Fibroblast of lung (primary cell): Measurements from ENCODE around the gene NMRAL1. TPM values are rescaled to one million over a fixed set of nuclear protein-coding genes. Genes with fewer than 3 reads are reported as not detected.

Experiments
- DNase-seq, 2 donors: peaks; one replicate each; pipeline versions ENCODE4 v3.0.0 to v3.0.0-alpha.2; 2010; ENCODE audit warnings: low read depth in 2 of 2
- H2AFZ ChIP-seq: 2 replicates; pipeline ENCODE4 v1.5.1; 2012; ENCODE audit warnings: low read length, control low read depth, inconsistent platforms
- H3K27ac ChIP-seq: 2 replicates; pipeline ENCODE4 v1.5.1; 2011; ENCODE audit warnings: low read length, control low read depth; ENCODE audit not compliant: insufficient read depth
- H3K27me3 ChIP-seq: 2 replicates; pipeline ENCODE4 v1.5.1; 2011; ENCODE audit warnings: mild to moderate bottlenecking, low read length; ENCODE audit not compliant: control insufficient read depth, insufficient read depth
- H3K36me3 ChIP-seq: 2 replicates; pipeline ENCODE4 v1.5.1; 2011; ENCODE audit warnings: low read length; ENCODE audit not compliant: control insufficient read depth, insufficient read depth
- H3K4me1 ChIP-seq: 2 replicates; pipeline ENCODE4 v1.5.1; 2011; ENCODE audit warnings: low read length; ENCODE audit not compliant: control insufficient read depth, insufficient read depth; ENCODE audit errors: extremely low read depth
- H3K4me2 ChIP-seq: 2 replicates; pipeline ENCODE4 v1.5.1; 2011; ENCODE audit warnings: low read length, control low read depth; ENCODE audit not compliant: insufficient read depth; ENCODE audit errors: extremely low read depth
- H3K4me3 ChIP-seq, 4 experiments: fragments of 200-600 bp in 1 of 4; sonication (generic) in 1 of 4; replicated peaks in 1 of 4; 2 replicates each; pipeline ENCODE4 v1.5.1; 2011 to 2016; ENCODE audit warnings: low read length in 4 of 4, low read depth in 3 of 4, mild to moderate bottlenecking in 3 of 4, control low read depth in 2 of 4, inconsistent platforms in 1 of 4, mixed read lengths in 1 of 4; ENCODE audit not compliant: insufficient read depth in 1 of 4; ENCODE audit errors: control extremely low read depth in 1 of 4
- H3K79me2 ChIP-seq: 2 replicates; pipeline ENCODE4 v1.5.1; 2012; ENCODE audit warnings: mild to moderate bottlenecking, low read length, inconsistent platforms; ENCODE audit not compliant: control insufficient read depth, insufficient read depth
- H3K9ac ChIP-seq: 2 replicates; pipeline ENCODE4 v1.5.1; 2011; ENCODE audit warnings: mild to moderate bottlenecking, low read length, control low read depth; ENCODE audit not compliant: insufficient read depth
- H3K9me3 ChIP-seq: 2 replicates; pipeline ENCODE4 v1.5.1; 2012; ENCODE audit warnings: low read depth, low read length; ENCODE audit not compliant: control insufficient read depth, insufficient read depth
- H4K20me1 ChIP-seq: 2 replicates; pipeline ENCODE4 v1.5.1; 2011; ENCODE audit warnings: low read length; ENCODE audit not compliant: control insufficient read depth, insufficient read depth; ENCODE audit errors: extremely low read depth
- EZH2 ChIP-seq: IDR thresholded peaks from 2 replicates; pipeline ENCODE4 v1.5.1; 2012; ENCODE audit warnings: low read length, control low read depth, mild to moderate bottlenecking; ENCODE audit errors: missing control alignments
- polyA minus RNA-seq: library from RNA; depleted of rRNA, polyadenylated mRNA; stranded (reverse); fragments of >200 nt; gene quantifications from 2 replicates; pipeline ENCODE4 v1.2.3, GENCODE V29; 2011; ENCODE audit warnings: low replicate concordance
- polyA plus RNA-seq, 2 donors: library from polyadenylated mRNA; depleted of rRNA in 1 of 2; stranded (reverse) in 1 of 2; unstranded in 1 of 2; fragments of >200 nt; gene quantifications; 2 replicates each; pipeline ENCODE4 v1.2.1, GENCODE V29; 2011 to 2012; ENCODE audit warnings: missing spikeins in 1 of 2
- total RNA-seq: library from RNA; depleted of rRNA; stranded (reverse); fragments of >200 nt; gene quantifications from 2 replicates; pipeline ENCODE4 v1.2.1, GENCODE V29; 2014
- TF ChIP-seq, protein P1 (sequence below), 2 donors: IDR thresholded peaks in 1 of 2; conservative IDR thresholded peaks in 1 of 2; 1 replicate in 1 of 2; 2 replicates in 1 of 2; pipeline ENCODE4 v1.5.1; 2011 to 2012; ENCODE audit warnings: low read length in 2 of 2, control low read depth in 1 of 2, inconsistent platforms in 1 of 2, low read depth in 1 of 2, mild to moderate bottlenecking in 1 of 2

The NMRAL1 gene
- total RNA-seq (71.7 and 73.5 TPM in 2 replicates), polyA plus RNA-seq (33.6 and 42.0 TPM in 2 replicates), polyA minus RNA-seq (59.8 and 96.4 TPM in 2 replicates)
- polyA plus RNA-seq (2012) = 39.4 and 49.0 TPM in 2 replicates

DNA sequence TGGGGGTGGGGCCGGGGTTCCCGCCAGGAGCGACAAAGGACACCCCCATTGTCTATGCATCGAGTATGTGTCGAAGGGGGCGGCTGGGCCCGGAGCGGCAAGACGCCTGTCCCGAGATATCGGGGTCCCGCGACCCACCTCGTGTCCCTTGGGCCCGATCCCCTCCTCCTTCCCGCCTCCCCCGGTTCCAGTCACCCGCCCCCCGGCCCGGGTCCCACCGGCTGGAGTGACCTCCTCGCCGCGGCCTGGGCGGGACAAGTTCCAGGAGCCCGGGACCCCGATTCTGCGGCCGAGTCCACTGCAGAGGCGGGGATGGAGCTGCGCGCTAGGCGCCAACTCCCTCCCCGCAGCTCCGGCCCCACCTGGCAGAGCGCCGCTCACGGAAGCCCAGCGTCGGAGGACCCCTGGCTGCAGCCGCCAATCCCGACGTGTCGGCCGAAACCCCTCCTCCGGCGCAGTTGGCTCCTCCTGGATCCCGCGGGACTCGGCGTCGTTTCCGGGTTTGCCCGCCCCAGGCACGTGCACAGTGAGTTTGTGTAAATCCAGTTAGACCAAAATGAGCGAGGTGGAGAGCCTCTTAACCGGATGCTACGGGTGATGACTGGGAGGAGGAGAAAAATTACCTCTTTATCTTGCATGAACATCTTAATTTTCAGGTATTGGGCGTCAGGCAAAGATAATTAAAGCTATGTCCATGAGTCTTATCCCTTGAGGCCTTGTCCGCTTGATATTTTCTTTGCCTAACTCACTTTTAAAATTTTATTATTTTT, at the start of gene NMRAL1:
TSS of gene NMRAL1 (minus strand) at position 434 of the 770 bp plus-strand sequence. CDS start 493 bp downstream, outside the sequence.
- Histone ChIP-seq H3K4me2 (peak within 1 kb of the TSS; percentile 69), H2AFZ (peak within 1 kb of the TSS; percentile 75), H3K27me3 (no peaks in the 10 kb centered on the region), H3K79me2 (peaks cover 17% of the 10 kb centered on the region), H3K9me3 (no peaks in the 10 kb centered on the region), H3K4me1 (peaks cover 2% of the 10 kb centered on the region), H3K9ac (peak within 1 kb of the TSS; percentile 65), H3K36me3 (no peaks in the 10 kb centered on the region), H3K27ac (peak within 1 kb of the TSS; percentile 39), H4K20me1 (no peaks in the 10 kb centered on the region), H3K4me3 (peak within 1 kb of the TSS; percentile 54 to 78 (median 66))
- no peak for TF ChIP-seq EZH2
- TF ChIP-seq, protein P1, sequence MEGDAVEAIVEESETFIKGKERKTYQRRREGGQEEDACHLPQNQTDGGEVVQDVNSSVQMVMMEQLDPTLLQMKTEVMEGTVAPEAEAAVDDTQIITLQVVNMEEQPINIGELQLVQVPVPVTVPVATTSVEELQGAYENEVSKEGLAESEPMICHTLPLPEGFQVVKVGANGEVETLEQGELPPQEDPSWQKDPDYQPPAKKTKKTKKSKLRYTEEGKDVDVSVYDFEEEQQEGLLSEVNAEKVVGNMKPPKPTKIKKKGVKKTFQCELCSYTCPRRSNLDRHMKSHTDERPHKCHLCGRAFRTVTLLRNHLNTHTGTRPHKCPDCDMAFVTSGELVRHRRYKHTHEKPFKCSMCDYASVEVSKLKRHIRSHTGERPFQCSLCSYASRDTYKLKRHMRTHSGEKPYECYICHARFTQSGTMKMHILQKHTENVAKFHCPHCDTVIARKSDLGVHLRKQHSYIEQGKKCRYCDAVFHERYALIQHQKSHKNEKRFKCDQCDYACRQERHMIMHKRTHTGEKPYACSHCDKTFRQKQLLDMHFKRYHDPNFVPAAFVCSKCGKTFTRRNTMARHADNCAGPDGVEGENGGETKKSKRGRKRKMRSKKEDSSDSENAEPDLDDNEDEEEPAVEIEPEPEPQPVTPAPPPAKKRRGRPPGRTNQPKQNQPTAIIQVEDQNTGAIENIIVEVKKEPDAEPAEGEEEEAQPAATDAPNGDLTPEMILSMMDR (conservative IDR thresholded peaks at IDR 0.05 in 1 of 2, IDR thresholded peaks at IDR 0.05 in 1 of 2; ENCODE audit: low read depth in 1 of 2, low read length in 2 of 2) = no peak
- peak; percentile 88 to 89 for DNase-seq

DNA sequence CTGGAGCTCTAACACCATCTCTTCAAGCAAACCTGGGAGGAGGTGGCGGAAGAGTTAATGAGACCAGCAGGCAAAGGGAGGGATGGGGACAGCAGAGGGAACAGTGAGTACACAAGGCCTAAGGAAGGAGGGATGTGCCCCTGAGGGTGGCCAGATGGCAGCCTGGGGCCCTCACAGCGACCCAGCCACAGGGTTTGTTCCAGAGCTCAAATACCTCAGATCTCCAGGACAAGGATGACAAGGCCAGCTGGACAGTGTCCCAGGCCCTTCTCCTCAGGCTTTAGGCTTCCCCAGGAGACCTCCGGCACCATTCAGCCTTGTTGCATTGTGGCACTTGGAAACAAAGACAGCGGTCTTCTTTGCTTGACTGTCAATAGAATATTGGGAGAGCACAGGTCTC, 49.3 kb upstream of the NMRAL1 start:
- TF ChIP-seq, protein P1 (conservative IDR thresholded peaks at IDR 0.05 in 1 of 2, IDR thresholded peaks at IDR 0.05 in 1 of 2; ENCODE audit: low read depth in 1 of 2, low read length in 2 of 2) = no peak
- TF ChIP-seq EZH2 = no peak
- Histone ChIP-seq H3K9ac (no peak overlapping the region), H3K9me3 (no peaks in the 10 kb centered on the region), H3K4me2 (no peak overlapping the region), H3K79me2 (no peaks in the 10 kb centered on the region), H4K20me1 (no peaks in the 10 kb centered on the region), H3K4me1 (no peaks in the 10 kb centered on the region), H2AFZ (no peak overlapping the region), H3K27me3 (no peaks in the 10 kb centered on the region), H3K36me3 (no peaks in the 10 kb centered on the region), H3K4me3 (no peak overlapping the region), H3K27ac (no peak overlapping the region)
- no peak for DNase-seq

DNA sequence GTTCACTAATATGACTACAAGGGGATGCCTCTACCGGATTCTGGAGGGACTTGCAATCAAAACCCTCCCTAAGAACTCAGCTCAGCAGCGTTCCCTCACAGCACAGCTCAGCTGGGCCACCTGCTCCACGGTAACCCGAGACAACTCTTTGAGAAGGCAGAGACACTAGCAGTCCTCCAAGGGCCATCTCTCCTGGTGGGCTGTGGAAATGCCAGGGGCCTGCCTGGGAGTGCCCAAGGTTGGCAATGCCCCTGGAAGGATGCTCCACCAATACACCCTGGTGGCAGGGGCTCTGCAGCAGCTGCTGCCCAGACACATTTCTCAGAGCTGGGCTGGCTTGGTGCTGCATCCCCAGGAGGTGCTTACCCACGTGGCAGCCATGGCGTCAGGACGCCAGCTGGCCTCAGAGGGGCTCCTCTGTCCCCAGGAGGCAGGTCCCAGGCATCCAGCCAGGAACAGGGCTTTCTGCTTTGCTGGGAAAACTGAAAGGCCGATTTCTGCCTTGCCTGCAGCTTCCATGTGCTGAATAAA, 47.7 kb upstream of the NMRAL1 start:
- H3K36me3 ChIP-seq = no peaks in the 10 kb centered on the region
- H3K79me2 ChIP-seq = no peaks in the 10 kb centered on the region
- TF ChIP-seq, protein P1 (conservative IDR thresholded peaks at IDR 0.05 in 1 of 2, IDR thresholded peaks at IDR 0.05 in 1 of 2; ENCODE audit: low read depth in 1 of 2, low read length in 2 of 2) = no peak
- no peak for TF ChIP-seq EZH2
- no peak overlapping the region for H2AFZ ChIP-seq
- no peak overlapping the region for H3K27ac ChIP-seq
- H3K4me2 ChIP-seq = no peak overlapping the region
- H3K4me3 ChIP-seq = no peak overlapping the region
- H3K9me3 ChIP-seq = no peaks in the 10 kb centered on the region
- H3K4me1 ChIP-seq = no peaks in the 10 kb centered on the region
- no peaks in the 10 kb centered on the region for H3K27me3 ChIP-seq
- DNase-seq = peak in 1 of 2 donors; percentile 28
- H4K20me1 ChIP-seq = no peaks in the 10 kb centered on the region
- no peak overlapping the region for H3K9ac ChIP-seq
